C4-2B (cell line): Measurements from ENCODE around the gene KYNU.

Experiments
- CTCF ChIP-seq: fragments of 450-650 bp; conservative IDR thresholded peaks from 2 replicates; pipeline ENCODE4 v1.5.1; 2017; ENCODE audit warnings: mild to moderate bottlenecking
- ZFX ChIP-seq: fragments of 450-650 bp; IDR thresholded peaks from 2 replicates; pipeline ENCODE4 v1.6.1; 2017

- TF ChIP-seq CTCF (no peak), ZFX (no peak)
Observed at GRCh38 chr2:142848023-142848606, 29.3 kb upstream of the KYNU start.
